ENCODE results near the gene PLPPR5. TPM values are rescaled to one million over a fixed set of nuclear protein-coding genes. Genes with fewer than 3 reads are reported as not detected.

PLPPR5 gene
- total RNA-seq, 2 experiments from 2014 or later: not detected

- intact Hi-C loops (cut with micrococcal nuclease): loop anchor here (1.0 to 2.0 kb wide), 3 partner anchors 52 to 74 kb away; no protein-coding TSS in a partner anchor
- peaks cover 21% of the 10 kb centered on the region for H3K4me1 Mint-ChIP-seq (ENCODE audit: low read depth)
- ChIA-PET POLR2A (no interaction called here), CTCF (interaction anchor here (0.8 to 1.3 kb wide), 2 partner anchors 13 to 77 kb away, joined by 3 to 4 read pairs; no protein-coding TSS in a partner anchor)
- H3K4me3 Mint-ChIP-seq: peak overlapping the region; percentile 65
- peak; percentile 31 for DNase-seq
- peak overlapping the region; percentile 94 for H3K27ac Mint-ChIP-seq
- H3K9me3 Mint-ChIP-seq: peaks cover 35% of the 10 kb centered on the region
- H3K36me3 Mint-ChIP-seq: peaks cover 24% of the 10 kb centered on the region
- no peaks in the 10 kb centered on the region for H3K27me3 Mint-ChIP-seq
These were observed 133.4 kb downstream of the PLPPR5 start for GRCh38 chr1:98870959-98871903.

DNA sequence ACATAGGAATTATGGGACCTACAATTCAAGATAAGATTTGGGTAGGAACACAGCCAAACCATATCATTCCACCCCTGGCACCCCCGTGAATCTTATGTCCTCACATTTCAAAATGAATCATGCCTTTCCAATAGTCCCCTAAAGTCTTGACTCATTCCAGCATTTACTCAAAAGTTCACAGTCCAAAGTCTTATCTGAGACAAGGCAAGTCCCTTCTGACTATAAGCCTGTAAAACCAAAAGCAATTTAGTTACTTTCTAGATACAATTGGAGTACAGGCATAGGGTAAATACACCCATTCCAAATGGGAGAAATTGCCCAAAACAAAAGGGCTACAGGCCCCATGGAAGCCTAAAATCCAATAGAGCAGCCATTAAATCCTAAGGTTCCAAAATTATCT is 138.9 kb downstream of the PLPPR5 start:
- H3K27ac Mint-ChIP-seq: no peak overlapping the region
- peaks cover 12% of the 10 kb centered on the region for H3K36me3 Mint-ChIP-seq
- ChIA-PET POLR2A (no interaction called here), CTCF (no interaction called here)
- no peak for DNase-seq
- H3K4me1 Mint-ChIP-seq (ENCODE audit: low read depth): peaks cover 4% of the 10 kb centered on the region
- peaks cover 13% of the 10 kb centered on the region for H3K9me3 Mint-ChIP-seq
- H3K27me3 Mint-ChIP-seq: no peaks in the 10 kb centered on the region
- H3K4me3 Mint-ChIP-seq: no peak overlapping the region
- intact Hi-C loops (cut with micrococcal nuclease): no loop called here

DNA sequence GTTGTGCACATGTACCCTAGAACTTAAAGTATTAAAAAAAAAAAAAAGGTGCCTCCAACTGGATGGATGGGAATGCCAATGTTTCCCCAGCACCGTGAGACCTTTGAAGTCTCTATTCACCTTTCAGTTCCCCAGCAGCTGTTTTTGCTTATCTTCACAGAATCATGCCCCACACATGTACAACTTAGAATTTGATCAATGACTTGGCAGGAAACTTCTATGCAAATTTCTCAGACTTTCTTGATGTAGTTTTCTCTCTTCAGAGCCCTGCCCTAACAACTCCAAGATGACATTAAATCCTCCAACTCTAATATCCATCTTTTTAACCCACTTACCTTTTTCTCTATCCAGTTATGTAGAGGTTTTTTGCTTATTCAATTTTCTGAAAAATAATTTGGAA is 144.3 kb downstream of the PLPPR5 start:
- CTCF ChIA-PET: no interaction called here
- Mint-ChIP-seq H3K27ac (peak overlapping the region; percentile 15), H3K4me1 (ENCODE audit: low read depth) (no peaks in the 10 kb centered on the region), H3K36me3 (peaks cover 5% of the 10 kb centered on the region), H3K27me3 (no peaks in the 10 kb centered on the region), H3K9me3 (peaks cover 6% of the 10 kb centered on the region), H3K4me3 (no peak overlapping the region)
- POLR2A ChIA-PET: no interaction called here
- intact Hi-C loops (cut with micrococcal nuclease): no loop called here
- DNase-seq: no peak

GRCh38 chr1:98854137-98854536 is 150.5 kb downstream of the PLPPR5 start:
- POLR2A ChIA-PET: no interaction called here
- H3K4me1 Mint-ChIP-seq (ENCODE audit: low read depth): peaks cover 15% of the 10 kb centered on the region
- DNase-seq: no peak
- no peaks in the 10 kb centered on the region for H3K27me3 Mint-ChIP-seq
- no peaks in the 10 kb centered on the region for H3K36me3 Mint-ChIP-seq
- no peak overlapping the region for H3K27ac Mint-ChIP-seq
- CTCF ChIA-PET: no interaction called here
- intact Hi-C loops (cut with micrococcal nuclease): no loop called here
- no peak overlapping the region for H3K4me3 Mint-ChIP-seq
- H3K9me3 Mint-ChIP-seq: peaks cover 3% of the 10 kb centered on the region

GRCh38 chr1:98849969-98850636 is 154.6 kb downstream of the PLPPR5 start:
- H3K4me1 Mint-ChIP-seq (ENCODE audit: low read depth): peaks cover 16% of the 10 kb centered on the region
- no peak overlapping the region for H3K27ac Mint-ChIP-seq
- H3K9me3 Mint-ChIP-seq: peaks cover 6% of the 10 kb centered on the region
- DNase-seq: no peak
- ChIA-PET POLR2A (no interaction called here), CTCF (interaction anchor here (0.7 kb wide), 1 partner anchor 20 kb away, joined by 3 read pairs; no protein-coding TSS in a partner anchor)
- no peaks in the 10 kb centered on the region for H3K36me3 Mint-ChIP-seq
- no peaks in the 10 kb centered on the region for H3K27me3 Mint-ChIP-seq
- intact Hi-C loops (cut with micrococcal nuclease): no loop called here
- no peak overlapping the region for H3K4me3 Mint-ChIP-seq

DNA sequence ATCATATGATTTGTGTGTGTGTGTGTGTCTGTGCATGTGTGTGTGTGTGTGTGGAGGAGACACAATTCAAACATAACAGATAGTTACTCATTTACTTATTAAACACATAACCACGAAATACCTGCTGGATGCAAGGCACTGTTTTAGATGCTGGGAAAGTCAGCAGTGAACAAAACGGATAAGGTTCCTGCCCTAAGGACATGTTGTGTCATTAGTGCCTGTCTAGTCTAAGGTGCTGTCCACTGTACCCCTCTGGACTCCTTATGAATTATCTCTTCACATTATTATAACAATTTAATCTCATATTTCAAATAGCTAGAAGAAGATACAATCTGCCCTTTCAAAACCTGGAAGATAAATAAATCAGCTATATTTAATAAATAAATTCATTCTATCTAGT is 162.4 kb downstream of the PLPPR5 start:
- ChIA-PET POLR2A (no interaction called here), CTCF (interaction anchor here (0.6 kb wide), 1 partner anchor 284 kb away, joined by 4 read pairs; no protein-coding TSS in a partner anchor)
- Mint-ChIP-seq H3K27me3 (no peaks in the 10 kb centered on the region), H3K4me1 (ENCODE audit: low read depth) (peaks cover 14% of the 10 kb centered on the region), H3K27ac (no peak overlapping the region), H3K9me3 (peaks cover 6% of the 10 kb centered on the region), H3K4me3 (no peak overlapping the region), H3K36me3 (no peaks in the 10 kb centered on the region)
- intact Hi-C loops (cut with micrococcal nuclease): no loop called here
- no peak for DNase-seq

All from activated CD4-positive, alpha-beta memory T cell treated with anti-CD3 and anti-CD28 coated beads for 36 hours (primary cell).